Measurements from ENCODE around the gene USP12. TPM values are rescaled to one million over a fixed set of nuclear protein-coding genes. Genes with fewer than 3 reads are reported as not detected.
"Not testable (repeated sequence)": the region's sequence is repeated elsewhere in the genome, so short reads cannot be mapped to it uniquely, and the experiment has no call there.

The USP12 gene
- polyA plus RNA-seq, 1 experiment = 4.4 TPM

GRCh38 chr13:27148900-27149299 lies 22.7 kb downstream of the USP12 start:
- DNase-seq (ENCODE audit: low read depth) = no peak
- Histone ChIP-seq H3K36me3 (ENCODE audit: control insufficient read depth, insufficient read depth, low read length) (no peaks in the 10 kb centered on the region), H3K4me3 (ENCODE audit: low read depth, low read length) (no peak overlapping the region), H3K27me3 (ENCODE audit: control insufficient read depth, insufficient read depth, low read length) (no peaks in the 10 kb centered on the region)
- POLR2A ChIA-PET = no interaction called here
- CTCF ChIA-PET = no interaction called here
- no peak for TF ChIP-seq CTCF (IDR thresholded peaks at IDR 0.05; ENCODE audit: insufficient read depth, low read depth, low read length)

GRCh38 chr13:27147530-27148170 lies 24.0 kb downstream of the USP12 start:
- Histone ChIP-seq H3K4me3 (ENCODE audit: low read depth, low read length) (no peak overlapping the region), H3K36me3 (ENCODE audit: control insufficient read depth, insufficient read depth, low read length) (no peaks in the 10 kb centered on the region), H3K27me3 (ENCODE audit: control insufficient read depth, insufficient read depth, low read length) (no peaks in the 10 kb centered on the region)
- no peak for TF ChIP-seq CTCF (IDR thresholded peaks at IDR 0.05; ENCODE audit: insufficient read depth, low read depth, low read length)
- no peak for DNase-seq (ENCODE audit: low read depth)
- POLR2A ChIA-PET = no interaction called here
- CTCF ChIA-PET = no interaction called here

GRCh38 chr13:27141746-27142145 lies 29.9 kb downstream of the USP12 start:
- DNase-seq (ENCODE audit: low read depth) = no peak
- H3K4me3 ChIP-seq (ENCODE audit: low read depth, low read length) = no peak overlapping the region
- TF ChIP-seq CTCF (IDR thresholded peaks at IDR 0.05; ENCODE audit: insufficient read depth, low read depth, low read length) = no peak
- H3K36me3 ChIP-seq (ENCODE audit: control insufficient read depth, insufficient read depth, low read length) = no peaks in the 10 kb centered on the region
- ChIA-PET POLR2A (no interaction called here), CTCF (interaction anchor here (1.0 kb wide), 1 partner anchor 12 kb away, joined by 3 read pairs; no protein-coding TSS in a partner anchor)
- no peaks in the 10 kb centered on the region for H3K27me3 ChIP-seq (ENCODE audit: control insufficient read depth, insufficient read depth, low read length)

- H3K27me3 ChIP-seq (ENCODE audit: control insufficient read depth, insufficient read depth, low read length); H3K4me3 ChIP-seq (ENCODE audit: low read depth, low read length); H3K36me3 ChIP-seq (ENCODE audit: control insufficient read depth, insufficient read depth, low read length); POLR2A ChIA-PET; DNase-seq (ENCODE audit: low read depth): not testable (repeated sequence)
- CTCF ChIA-PET = interaction anchor here (1.0 kb wide), 1 partner anchor 11 kb away, joined by 3 read pairs; no protein-coding TSS in a partner anchor
Observed at GRCh38 chr13:27141159-27141558, 30.5 kb downstream of the USP12 start.

GRCh38 chr13:27140060-27140459 lies 31.6 kb downstream of the USP12 start:
- no peak for DNase-seq (ENCODE audit: low read depth)
- TF ChIP-seq CTCF (IDR thresholded peaks at IDR 0.05; ENCODE audit: insufficient read depth, low read depth, low read length) = no peak
- Histone ChIP-seq H3K4me3 (ENCODE audit: low read depth, low read length) (no peak overlapping the region), H3K27me3 (ENCODE audit: control insufficient read depth, insufficient read depth, low read length) (no peaks in the 10 kb centered on the region), H3K36me3 (ENCODE audit: control insufficient read depth, insufficient read depth, low read length) (no peaks in the 10 kb centered on the region)
- POLR2A ChIA-PET = no interaction called here
- CTCF ChIA-PET = interaction anchor here (1.6 kb wide), 1 partner anchor 25 kb away, joined by 3 read pairs; no protein-coding TSS in a partner anchor

- no peak for DNase-seq (ENCODE audit: low read depth)
- H3K27me3 ChIP-seq (ENCODE audit: control insufficient read depth, insufficient read depth, low read length) = no peaks in the 10 kb centered on the region
- no peaks in the 10 kb centered on the region for H3K36me3 ChIP-seq (ENCODE audit: control insufficient read depth, insufficient read depth, low read length)
- no peak for TF ChIP-seq CTCF (IDR thresholded peaks at IDR 0.05; ENCODE audit: insufficient read depth, low read depth, low read length)
- H3K4me3 ChIP-seq (ENCODE audit: low read depth, low read length) = no peak overlapping the region
- POLR2A ChIA-PET = no interaction called here
- CTCF ChIA-PET = interaction anchor here (1.6 kb wide), 1 partner anchor 25 kb away, joined by 3 read pairs; no protein-coding TSS in a partner anchor
Observed at GRCh38 chr13:27139565-27139964, 32.0 kb downstream of the USP12 start.
